ENCODE measurements around the gene PSMA4.
A peak's percentile ranks its signal among the peaks of the same experiment; 100 is the strongest.

Gene PSMA4

DNA sequence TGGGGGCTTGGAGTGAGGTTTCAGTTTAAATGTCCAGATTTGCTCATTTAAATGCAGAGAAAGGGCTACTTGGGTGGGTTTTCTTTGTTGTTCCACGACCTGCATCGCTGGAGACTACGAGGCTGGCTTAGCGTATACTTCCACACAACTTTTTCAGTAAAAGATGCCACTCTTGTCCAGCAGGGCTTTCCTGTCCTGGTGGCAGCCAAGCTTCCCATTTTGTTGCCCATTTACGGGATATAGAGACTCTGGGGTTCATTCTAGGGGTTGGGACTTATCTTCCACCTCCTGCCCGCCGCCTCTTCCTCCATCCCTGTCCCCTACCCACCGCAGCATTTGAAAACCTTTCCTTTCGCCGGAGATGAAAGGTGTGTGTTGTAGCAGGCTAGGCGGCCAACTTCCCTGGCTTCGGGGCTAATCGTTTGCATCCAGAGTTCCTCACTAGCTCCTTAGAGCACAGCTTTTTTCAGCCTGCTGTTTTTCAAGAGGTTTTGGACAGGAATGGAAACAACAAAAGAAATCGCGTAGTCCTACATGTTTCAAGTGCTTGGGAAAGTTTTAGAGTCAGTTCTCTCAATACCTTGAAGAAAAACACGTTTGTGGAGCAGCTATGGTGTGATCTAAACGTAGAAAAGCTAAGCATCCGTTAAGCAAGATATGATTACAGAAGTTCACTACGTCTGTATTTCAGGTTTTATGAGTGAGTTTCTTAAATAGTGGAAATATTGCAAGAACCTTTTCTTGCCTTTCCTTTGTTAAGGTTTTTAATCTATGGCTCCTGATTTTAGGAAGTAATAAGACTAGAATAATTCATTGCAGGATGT is 25.9 kb downstream of the PSMA4 start:
- Mint-ChIP-seq H3K27ac (no peak overlapping the region), H3K4me3 (peak overlapping the region; percentile 75), H3K36me3 (no peaks in the 10 kb centered on the region), H3K27me3 (peaks cover 52% of the 10 kb centered on the region), H3K4me1 (peaks cover 24% of the 10 kb centered on the region), H3K9me3 (no peaks in the 10 kb centered on the region)
- no peak for DNase-seq
- CTCF ChIA-PET: interaction anchor here (1.0 kb wide), 1 partner anchor 14 kb away, joined by 3 read pairs; no protein-coding TSS in a partner anchor

DNA sequence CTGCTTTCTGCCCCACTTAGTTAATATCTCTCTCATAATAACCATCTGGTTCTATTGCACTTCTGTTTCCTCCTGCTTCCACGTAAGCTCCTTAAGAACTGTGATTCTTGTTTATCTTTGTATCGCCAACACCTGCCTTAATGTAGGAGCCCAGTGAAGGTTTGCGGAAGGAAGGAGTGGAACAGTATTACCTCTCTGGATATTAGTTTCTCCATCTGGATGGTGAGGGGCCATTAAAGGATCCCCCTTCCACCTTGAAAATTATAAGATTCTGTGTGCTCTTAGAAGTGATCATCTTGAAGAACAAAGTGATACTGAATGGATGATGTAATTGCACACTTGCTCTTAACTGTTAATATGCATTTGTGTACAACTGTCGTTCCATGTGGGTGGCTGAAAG is 27.3 kb downstream of the PSMA4 start:
- Mint-ChIP-seq H3K4me1 (peaks cover 24% of the 10 kb centered on the region), H3K27ac (no peak overlapping the region), H3K36me3 (no peaks in the 10 kb centered on the region), H3K27me3 (peaks cover 47% of the 10 kb centered on the region), H3K4me3 (no peak overlapping the region), H3K9me3 (no peaks in the 10 kb centered on the region)
- DNase-seq: no peak
- CTCF ChIA-PET: no interaction called here

DNA sequence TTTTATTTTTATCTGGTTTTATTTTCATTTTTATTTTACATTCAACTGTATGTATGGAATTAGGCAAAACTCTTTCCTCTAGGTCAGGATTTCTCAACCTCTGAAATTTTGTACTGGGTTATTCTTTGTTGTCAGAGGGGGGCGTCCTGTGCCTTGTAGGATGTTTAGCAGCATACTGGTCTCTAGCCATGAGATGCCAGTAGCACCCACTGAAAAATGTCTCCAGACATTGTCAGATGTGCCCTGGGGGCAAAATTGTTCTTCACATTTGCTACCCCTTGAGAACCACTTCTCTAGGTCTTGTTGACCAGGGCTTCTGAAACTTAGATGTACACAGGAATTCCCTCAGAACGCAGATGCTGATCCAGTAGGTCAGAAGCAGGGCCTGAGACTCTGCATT is 30.5 kb downstream of the PSMA4 start:
- H3K27ac Mint-ChIP-seq: no peak overlapping the region

GRCh38 chr15:78571382-78571781 is 31.1 kb downstream of the PSMA4 start:
- Mint-ChIP-seq H3K4me1 (peaks cover 3% of the 10 kb centered on the region), H3K36me3 (no peaks in the 10 kb centered on the region), H3K27me3 (peaks cover 15% of the 10 kb centered on the region), H3K4me3 (no peak overlapping the region), H3K9me3 (no peaks in the 10 kb centered on the region), H3K27ac (no peak overlapping the region)
- CTCF ChIA-PET: no interaction called here
- DNase-seq: no peak

More for the DNA sequence above, 30.5 kb downstream of the PSMA4 start:
- peaks cover 9% of the 10 kb centered on the region for H3K4me1 Mint-ChIP-seq
- no peak overlapping the region for H3K4me3 Mint-ChIP-seq
- peaks cover 21% of the 10 kb centered on the region for H3K27me3 Mint-ChIP-seq
- no peaks in the 10 kb centered on the region for H3K36me3 Mint-ChIP-seq
- DNase-seq: no peak
- no peaks in the 10 kb centered on the region for H3K9me3 Mint-ChIP-seq
- CTCF ChIA-PET: no interaction called here

GRCh38 chr15:78573416-78573815 is 33.2 kb downstream of the PSMA4 start:
- Mint-ChIP-seq H3K27ac (no peak overlapping the region), H3K9me3 (no peaks in the 10 kb centered on the region), H3K4me3 (no peak overlapping the region), H3K27me3 (no peaks in the 10 kb centered on the region), H3K4me1 (no peaks in the 10 kb centered on the region), H3K36me3 (no peaks in the 10 kb centered on the region)
- CTCF ChIA-PET: no interaction called here
- DNase-seq: no peak

DNA sequence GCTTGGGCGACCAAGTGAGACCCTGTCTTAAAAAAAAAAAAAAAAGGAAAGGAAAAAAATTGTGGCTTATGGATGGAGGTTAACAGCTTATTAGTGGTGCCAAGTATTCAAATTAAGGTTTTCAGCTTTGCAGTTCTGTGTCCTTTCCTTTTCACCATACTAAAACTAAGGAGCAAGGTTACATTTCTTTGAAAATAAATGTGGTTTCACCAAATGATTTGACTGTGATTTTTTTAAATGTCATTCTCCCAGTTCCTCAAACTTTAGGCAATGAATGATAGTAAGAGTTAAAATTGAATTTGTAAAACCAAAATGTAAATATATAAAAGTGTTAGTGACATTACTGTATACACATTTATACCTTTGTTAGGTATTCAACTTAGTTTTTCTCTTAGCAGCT is 34.7 kb downstream of the PSMA4 start:
- no peak overlapping the region for H3K4me3 Mint-ChIP-seq
- H3K9me3 Mint-ChIP-seq: no peaks in the 10 kb centered on the region
- CTCF ChIA-PET: no interaction called here
- no peak overlapping the region for H3K27ac Mint-ChIP-seq
- no peaks in the 10 kb centered on the region for H3K36me3 Mint-ChIP-seq
- no peaks in the 10 kb centered on the region for H3K27me3 Mint-ChIP-seq
- H3K4me1 Mint-ChIP-seq: no peaks in the 10 kb centered on the region
- no peak for DNase-seq

DNA sequence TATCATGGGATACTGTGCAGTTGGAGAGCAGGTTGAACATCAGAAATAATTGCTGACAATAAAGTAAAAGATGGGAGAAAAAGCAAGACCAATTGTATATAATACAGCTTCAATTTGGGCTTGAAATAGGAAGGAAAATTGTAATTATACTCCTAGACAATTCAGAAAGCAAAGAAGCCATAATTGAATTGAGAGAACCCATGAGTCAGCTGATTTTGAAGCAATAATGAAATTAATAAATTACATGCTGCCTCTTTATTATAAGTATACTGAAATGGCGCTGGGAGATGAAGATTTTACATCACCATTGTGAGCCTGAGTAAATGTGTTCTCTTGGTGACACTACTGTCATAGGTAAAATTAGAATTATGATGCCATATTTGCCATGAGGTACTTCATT is 57.3 kb downstream of the PSMA4 start:
- H3K9me3 Mint-ChIP-seq: no peaks in the 10 kb centered on the region
- no peak overlapping the region for H3K4me3 Mint-ChIP-seq
- H3K27me3 Mint-ChIP-seq: no peaks in the 10 kb centered on the region
- CTCF ChIA-PET: no interaction called here
- no peak for DNase-seq
- H3K36me3 Mint-ChIP-seq: no peaks in the 10 kb centered on the region
- H3K4me1 Mint-ChIP-seq: no peaks in the 10 kb centered on the region
- no peak overlapping the region for H3K27ac Mint-ChIP-seq

GRCh38 chr15:78598348-78598747 is 58.1 kb downstream of the PSMA4 start:
- Mint-ChIP-seq H3K36me3 (no peaks in the 10 kb centered on the region), H3K27ac (no peak overlapping the region), H3K4me1 (no peaks in the 10 kb centered on the region), H3K4me3 (no peak overlapping the region), H3K27me3 (no peaks in the 10 kb centered on the region), H3K9me3 (no peaks in the 10 kb centered on the region)
- CTCF ChIA-PET: no interaction called here
- DNase-seq: no peak

DNA sequence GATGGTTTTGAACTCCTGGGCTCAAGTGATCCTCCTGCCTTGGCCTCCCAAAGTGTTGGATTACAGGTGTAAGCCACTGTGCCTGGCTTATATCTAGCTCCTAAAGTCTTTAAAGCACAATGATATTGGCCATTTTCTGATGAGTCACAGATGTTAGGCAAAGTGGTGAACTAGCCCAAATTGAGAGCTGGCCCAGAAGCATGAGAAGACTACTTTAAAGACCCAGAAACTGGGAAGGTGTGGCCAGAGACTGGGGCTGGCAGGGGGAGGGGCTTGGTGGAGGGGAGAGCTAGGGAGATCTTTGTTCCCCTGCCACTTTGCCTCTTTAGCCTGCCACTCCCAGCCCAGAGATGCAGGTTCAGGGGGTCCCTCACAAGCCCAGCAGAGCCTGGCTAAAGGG is 58.9 kb downstream of the PSMA4 start:
- peaks cover under 1% of the 10 kb centered on the region for H3K27me3 Mint-ChIP-seq
- no peaks in the 10 kb centered on the region for H3K9me3 Mint-ChIP-seq
- no peaks in the 10 kb centered on the region for H3K36me3 Mint-ChIP-seq
- no peak overlapping the region for H3K4me3 Mint-ChIP-seq
- H3K4me1 Mint-ChIP-seq: no peaks in the 10 kb centered on the region
- DNase-seq: no peak
- CTCF ChIA-PET: no interaction called here
- no peak overlapping the region for H3K27ac Mint-ChIP-seq

Data from activated naive CD4-positive, alpha-beta T cell treated with anti-CD3 and anti-CD28 coated beads, Interleukin-2, amount 10 ng/mL, durations not matched to agents 7 days and 5 days (primary cell).